Stimulated activated CD4-positive, alpha-beta T cell treated with anti-CD3 and anti-CD28 coated beads, TNF-alpha, amount 100 ng/mL, for 4 hours (primary cell): Measurements from ENCODE around the gene NDUFA13.

Source experiments
- DNase-seq, 3 experiments: peaks; one replicate each; pipeline ENCODE4 v3.0.0-alpha.2; 2020; ENCODE audit warnings: low read depth in 3 of 3

The NDUFA13 gene

GRCh38 chr19:19547674-19548336, 31.8 kb downstream of the NDUFA13 start:
- DNase-seq = no peak

DNA sequence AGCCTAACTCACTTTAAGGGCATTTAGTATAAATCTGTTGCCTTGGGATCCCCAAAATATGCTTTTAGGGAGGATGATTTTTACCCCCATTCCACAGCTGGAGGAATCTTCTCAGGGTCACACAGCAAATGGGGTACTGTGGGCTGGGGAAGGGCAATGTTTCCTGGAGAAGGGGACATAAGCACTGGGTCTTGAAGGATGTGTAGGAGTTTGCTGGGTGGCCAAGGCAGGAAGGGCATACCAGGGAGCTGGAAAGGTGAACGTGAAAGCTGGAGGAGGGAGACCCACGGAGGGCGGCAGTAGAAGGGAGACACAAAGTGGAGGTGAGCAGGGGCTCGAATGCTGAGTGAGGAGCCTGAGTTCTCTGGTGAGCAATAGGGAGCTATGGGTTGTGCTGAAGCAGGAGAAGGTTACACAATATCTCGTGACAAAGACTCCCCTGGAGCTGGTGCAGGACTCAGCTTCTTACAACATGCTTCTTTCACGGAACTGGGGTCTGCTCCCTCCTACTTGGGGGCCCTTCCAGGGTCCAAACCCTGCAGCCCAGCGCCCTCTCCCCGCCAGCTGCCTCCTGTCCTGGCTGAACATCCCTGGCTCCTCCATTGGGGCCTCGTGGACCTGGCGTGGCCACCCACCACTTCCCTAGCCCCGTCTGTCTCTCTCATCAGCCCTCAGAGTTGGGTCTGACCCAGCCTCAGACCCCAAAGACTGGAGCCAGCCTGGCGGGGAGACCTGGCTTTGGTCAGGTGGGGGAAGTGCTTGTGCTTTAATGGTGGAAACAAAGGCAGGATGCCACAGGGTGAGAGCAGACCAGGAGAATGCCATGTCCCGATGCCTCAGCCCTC, 33.1 kb downstream of the NDUFA13 start:
- no peak for DNase-seq

DNA sequence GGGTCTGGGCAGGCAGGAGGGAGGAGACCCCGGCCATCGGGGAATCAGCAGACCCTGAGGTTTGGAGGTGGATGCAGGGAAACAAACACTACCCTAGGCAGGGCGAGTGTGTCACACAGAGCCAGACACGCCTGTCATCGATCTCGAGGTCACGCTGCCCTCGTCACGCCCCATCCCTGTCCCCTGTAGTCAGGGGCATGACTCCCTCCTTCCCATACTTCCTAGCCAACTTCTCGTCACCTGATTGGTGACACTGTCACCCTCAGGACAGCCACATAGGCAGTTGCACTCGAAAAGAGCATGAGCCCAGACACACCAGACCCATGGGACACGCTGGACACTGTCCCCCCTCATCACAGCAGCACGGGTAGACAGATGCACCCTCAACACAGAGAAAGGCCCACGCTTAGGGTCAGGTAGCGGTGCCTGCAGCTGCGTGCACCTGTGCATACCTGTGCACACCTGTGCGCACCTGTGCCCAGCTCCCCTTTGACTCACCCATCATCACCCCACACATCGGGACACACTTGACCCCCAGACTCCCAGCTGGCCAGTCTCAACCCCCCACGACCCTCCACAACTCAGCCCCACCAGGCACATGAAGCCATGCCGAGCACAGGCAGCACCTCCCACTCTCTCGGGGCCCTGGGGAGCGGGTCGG, 33.9 kb downstream of the NDUFA13 start:
- no peak for DNase-seq

GRCh38 chr19:19550485-19550929, 34.5 kb downstream of the NDUFA13 start:
- DNase-seq = no peak

DNA sequence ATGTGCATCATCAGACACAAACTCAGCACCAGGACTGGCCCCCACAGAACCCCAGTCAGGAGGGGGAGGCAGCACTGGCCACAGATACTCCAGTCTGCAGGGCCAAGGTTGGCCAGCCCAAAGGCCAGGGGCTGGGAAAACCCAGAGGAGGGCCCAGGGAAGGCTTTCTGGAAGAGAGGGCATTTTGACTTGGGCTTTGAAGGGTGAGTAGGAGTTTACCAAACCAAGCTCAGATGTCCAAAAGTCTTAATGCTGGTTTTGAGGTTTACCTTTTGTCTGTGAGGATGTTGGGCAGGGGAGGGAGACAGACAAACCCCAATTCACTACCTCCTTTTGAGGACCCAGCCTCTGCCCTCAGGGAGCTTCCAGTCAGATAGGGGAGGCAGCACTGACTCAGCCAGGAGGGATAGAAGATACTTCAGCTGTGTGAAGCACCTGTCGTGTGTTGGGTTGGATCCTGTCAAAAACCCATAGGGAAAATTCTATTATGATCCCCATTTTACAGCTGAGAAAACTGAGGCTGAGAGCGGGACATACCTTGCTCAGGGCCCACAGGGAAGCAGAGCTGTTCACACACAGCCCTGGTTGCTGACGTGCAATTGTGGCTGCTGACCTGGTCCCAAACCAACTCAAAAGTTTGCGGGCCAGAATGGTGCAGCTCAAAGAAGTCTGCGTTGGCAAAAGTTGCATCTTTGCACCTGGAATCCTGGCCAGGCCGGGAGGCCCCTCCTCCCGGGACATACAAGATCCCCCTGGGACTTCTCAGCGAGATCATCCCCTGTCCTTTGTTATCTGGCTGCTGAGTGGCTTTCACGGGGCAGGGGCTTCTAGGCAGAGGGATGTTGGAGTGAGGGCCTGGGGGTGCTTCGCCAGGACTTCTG, 35.2 kb downstream of the NDUFA13 start:
- DNase-seq = no peak

DNA sequence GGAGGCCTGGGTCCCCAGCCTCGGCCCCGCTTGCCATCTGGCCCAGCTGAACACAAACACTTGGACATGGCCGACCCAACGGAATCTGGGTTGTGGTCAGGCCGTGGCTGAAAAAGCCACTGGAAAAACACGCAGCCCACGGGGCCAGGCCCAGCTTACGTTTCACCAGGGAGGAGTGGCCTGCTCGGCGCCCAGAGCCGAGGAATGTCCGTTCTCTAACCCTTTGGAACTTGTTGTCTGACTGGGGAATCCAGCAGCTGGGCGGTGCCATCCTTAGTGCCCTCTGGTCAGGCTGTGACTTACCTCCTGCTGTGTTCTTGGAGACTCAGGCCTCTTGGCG, 35.8 kb downstream of the NDUFA13 start:
- DNase-seq = no peak

GRCh38 chr19:19552798-19553197, 36.8 kb downstream of the NDUFA13 start:
- DNase-seq = no peak

GRCh38 chr19:19553670-19554069, 37.6 kb downstream of the NDUFA13 start:
- no peak for DNase-seq

DNA sequence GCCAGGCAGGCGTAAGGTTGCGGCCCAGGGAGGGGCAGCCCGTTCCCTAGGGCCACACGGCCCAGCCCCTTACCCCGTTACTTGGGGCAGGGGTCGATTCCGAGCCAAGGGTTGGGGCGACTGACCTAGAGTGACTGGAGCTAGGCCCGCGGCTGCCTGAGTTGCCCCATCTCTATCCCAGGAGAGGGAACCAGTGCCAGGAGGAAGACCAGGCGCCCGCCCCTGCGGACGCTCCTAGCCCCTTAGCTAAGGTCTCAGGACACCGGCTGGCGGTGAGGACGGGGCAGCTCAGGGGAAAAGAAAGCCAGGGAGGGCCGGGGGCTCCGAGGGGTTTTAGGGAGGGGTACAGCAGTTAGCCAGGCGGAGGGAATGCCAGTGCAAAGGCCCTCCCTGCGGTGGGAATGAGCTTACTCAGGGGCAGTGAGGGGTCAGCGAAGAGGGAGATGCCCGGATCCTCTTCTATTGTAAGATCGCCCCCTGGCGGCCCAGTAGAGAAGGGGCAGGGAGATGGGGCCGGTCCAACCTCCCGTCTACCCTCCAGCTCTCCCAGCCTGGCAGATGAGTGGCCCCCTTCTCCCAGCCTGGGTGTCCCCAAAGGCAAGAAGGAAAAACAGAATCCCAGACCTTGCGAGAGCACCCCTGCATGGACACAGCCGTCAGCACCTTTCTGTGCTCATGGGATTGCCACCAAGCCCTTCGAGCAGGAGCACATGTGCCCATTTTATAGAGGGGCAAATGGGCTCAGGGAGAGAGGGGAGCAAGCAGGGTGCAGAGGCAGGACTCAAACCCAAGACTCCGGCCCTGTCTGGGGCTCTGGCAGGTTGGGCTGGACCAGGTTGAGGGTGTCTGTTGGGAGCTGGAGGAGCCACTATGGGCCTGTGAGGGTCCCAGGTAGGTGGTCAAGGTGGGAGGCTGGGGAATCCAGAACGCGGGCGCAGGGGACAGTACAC, 38.3 kb downstream of the NDUFA13 start:
- peak in 2 of 3 experiments; percentile 45 to 49 for DNase-seq

DNA sequence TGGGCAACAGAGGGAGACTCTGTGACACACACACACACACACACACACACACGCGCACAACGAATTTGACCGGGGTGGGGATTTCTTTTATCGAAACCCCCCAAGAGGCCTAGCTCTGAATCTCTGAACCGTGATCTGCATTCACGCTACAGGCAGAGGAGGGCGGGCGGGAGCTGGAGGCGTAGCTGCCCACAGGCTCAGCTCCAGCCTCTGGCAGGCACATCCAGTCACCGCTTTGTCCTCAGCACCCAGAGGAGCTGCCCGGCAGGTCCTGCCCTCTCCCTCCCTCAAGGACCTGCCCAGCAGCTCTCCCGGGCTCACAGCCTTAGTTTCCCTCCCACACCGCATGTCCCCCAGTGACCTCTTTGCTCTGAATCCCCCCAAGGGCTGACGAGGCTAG, 42.0 kb downstream of the NDUFA13 start:
- DNase-seq = no peak

DNA sequence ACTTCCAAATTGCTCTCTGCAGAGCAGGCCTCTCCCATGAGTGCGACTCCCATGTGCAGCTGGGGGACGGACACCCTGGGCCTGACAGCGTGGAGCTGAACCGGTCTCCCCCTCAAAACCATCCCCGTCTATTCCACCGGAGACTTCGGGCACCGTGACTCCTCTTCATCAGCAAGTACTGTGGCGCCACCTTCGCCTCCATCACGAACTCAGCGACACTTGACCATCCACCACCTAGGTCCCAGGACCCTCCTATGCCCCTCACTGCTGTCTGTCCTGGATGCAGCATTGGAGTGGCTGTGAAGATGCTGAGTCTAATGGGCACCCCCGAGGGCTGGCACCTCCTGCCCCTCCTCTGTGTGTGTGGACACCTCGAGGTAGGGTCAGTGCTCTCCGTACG, 42.6 kb downstream of the NDUFA13 start:
- no peak for DNase-seq

- DNase-seq = no peak
Observed at GRCh38 chr19:19559931-19560330, 43.9 kb downstream of the NDUFA13 start.

- no peak for DNase-seq
Observed at GRCh38 chr19:19561946-19562664, 46.1 kb downstream of the NDUFA13 start.

- no peak for DNase-seq
Observed at GRCh38 chr19:19562665-19563347, 46.8 kb downstream of the NDUFA13 start.

DNA sequence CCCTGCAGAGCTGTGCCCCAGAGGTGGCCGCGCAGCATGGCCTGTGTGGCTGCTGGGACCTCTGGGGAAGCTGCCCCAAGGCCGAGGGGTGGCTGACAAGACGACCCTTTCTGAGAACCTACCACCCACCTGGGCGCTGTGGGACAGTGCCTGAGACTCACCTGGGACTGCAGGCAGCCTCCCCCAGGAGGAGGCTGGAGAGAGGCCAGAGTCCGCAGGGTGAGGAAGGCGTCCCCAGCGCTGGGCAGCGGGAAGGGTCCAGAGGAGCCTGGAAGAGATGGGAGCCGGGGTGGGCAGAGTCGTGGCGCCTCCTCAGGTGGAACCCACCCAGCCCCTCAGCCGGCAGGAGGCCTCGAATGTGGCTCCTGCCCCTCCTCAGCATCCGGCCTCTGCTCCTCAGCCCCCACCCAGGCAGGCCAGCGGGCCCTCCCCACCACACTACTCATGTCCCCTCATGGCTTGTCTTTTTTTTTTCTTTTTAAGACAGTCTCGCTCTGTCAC, 47.4 kb downstream of the NDUFA13 start:
- no peak for DNase-seq

DNA sequence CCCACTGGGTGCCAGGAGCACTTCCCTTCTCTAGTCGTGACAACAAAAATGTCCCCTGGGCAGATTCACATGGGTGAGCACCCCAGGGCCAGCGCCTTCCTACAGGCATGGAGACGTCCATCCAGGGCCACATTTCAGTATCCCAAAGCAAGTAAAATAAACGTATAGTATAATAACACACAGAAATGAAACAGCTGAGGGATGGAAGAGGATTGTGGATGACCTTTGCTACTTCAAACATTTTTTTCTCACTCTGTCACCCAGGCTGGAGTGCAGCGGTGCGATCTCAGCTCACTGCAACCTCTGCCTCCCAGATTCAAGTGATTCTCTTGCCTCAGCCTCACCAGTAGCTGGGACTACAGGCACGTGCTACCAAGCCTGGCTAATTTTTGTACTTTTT, 50.3 kb downstream of the NDUFA13 start:
- no peak for DNase-seq

- no peak for DNase-seq
Observed at GRCh38 chr19:19567391-19567790, 51.4 kb downstream of the NDUFA13 start.

- DNase-seq = no peak
Observed at GRCh38 chr19:19568802-19569756, 53.1 kb downstream of the NDUFA13 start.
